ENCODE results near the gene KDM4C. TPM values are rescaled to one million over a fixed set of nuclear protein-coding genes. Genes with fewer than 3 reads are reported as not detected.

Gene KDM4C
- total and polyA plus RNA-seq, 2 of the 13 experiments (the other 11 are each of a cell fraction or from before 2014, with no cell fraction given): 19.4 to 23.6 TPM

DNA sequence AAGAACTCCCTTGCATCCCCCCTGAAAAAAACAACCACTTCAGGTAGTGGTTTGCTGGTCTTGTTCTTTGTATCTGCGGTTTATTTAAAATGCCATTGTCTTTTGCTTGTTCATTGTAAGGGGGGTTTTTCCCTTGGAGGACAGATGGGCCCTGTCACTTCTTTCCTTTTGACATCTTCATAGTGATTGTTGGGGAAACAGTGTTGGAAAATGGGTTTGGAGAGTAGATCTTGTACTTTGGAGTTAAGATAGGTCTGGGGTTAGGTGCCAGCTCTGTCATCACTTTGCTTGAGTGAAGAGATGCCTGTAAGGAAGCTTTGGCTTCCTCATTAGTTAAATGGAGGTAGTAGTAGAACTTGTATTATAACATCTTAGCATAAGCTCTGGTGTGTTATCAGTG lies 112.4 kb downstream of the KDM4C start:
- TF ChIP-seq ISX (CRISPR knock-in tag; conservative IDR thresholded peaks at IDR 0.05): no peak
- no peak for TF ChIP-seq ARNTL (CRISPR knock-in tag; IDR thresholded peaks at IDR 0.05)
- no peak for TF ChIP-seq ZNF747 (CRISPR knock-in tag; IDR thresholded peaks at IDR 0.05; ENCODE audit: borderline replicate concordance)
- no peak for TF ChIP-seq FOXP4 (CRISPR knock-in tag; IDR thresholded peaks at IDR 0.05)
- TF ChIP-seq ZBTB3 (CRISPR knock-in tag; IDR thresholded peaks at IDR 0.05; ENCODE audit: borderline replicate concordance, low read depth): no peak
- no peak for TF ChIP-seq ZSCAN31 (CRISPR knock-in tag; IDR thresholded peaks at IDR 0.05; ENCODE audit: low read depth)
- no peak for TF ChIP-seq ZSCAN29 (CRISPR knock-in tag; conservative IDR thresholded peaks at IDR 0.05)
- TF ChIP-seq ZNF343 (CRISPR knock-in tag; IDR thresholded peaks at IDR 0.05): no peak
- TF ChIP-seq NKX3-1 (CRISPR knock-in tag; IDR thresholded peaks at IDR 0.05): no peak
- H3K9me3 ChIP-seq (ENCODE audit: low read length): no peaks in the 10 kb centered on the region
- no peak overlapping the region for H2AFZ ChIP-seq (ENCODE audit: low read length)
- ATAC-seq (no peak), FAIRE-seq (no peak), DNase-seq (ENCODE audit: low spot score) (no peak)
- no peaks in the 10 kb centered on the region for H4K20me1 ChIP-seq (ENCODE audit: insufficient read depth, low read length)
- POLR2A ChIA-PET: interaction anchor here (0.7 kb wide), 1 partner anchor 89 kb away, joined by 3 read pairs; no protein-coding TSS in a partner anchor
- H3K36me3 ChIP-seq (replicated peaks in 1 of 2; ENCODE audit: control insufficient read depth in 1 of 2, insufficient read depth in 2 of 2, low read length in 2 of 2): no peaks in the 10 kb centered on the region
- WGBS (ENCODE audit: low lambda C conversion rate): 100% methylated on average over 1 of the region's 1 CpG
- H3K4me2 ChIP-seq (ENCODE audit: low read depth, low read length): no peak overlapping the region
- in situ Hi-C loops (cut with HindIII; ENCODE audit: extremely low pct_ligation_motif_present, low pct_unique_long_range_greater_than_20kb): no loop called here
- no peak overlapping the region for H3K4me3 ChIP-seq (replicated peaks in 1 of 3; ENCODE audit: insufficient read depth in 1 of 3, low read depth in 2 of 3, low read length in 3 of 3)
- peaks cover 51% of the 10 kb centered on the region for H3K4me1 ChIP-seq (ENCODE audit: insufficient read depth, low read length)
- no TSS peak for BruUV-seq (replicated peaks)
- H3K27me3 ChIP-seq (ENCODE audit: control insufficient read depth in 1 of 2, insufficient read depth in 2 of 2, low read length in 2 of 2): no peaks in the 10 kb centered on the region
- CTCF ChIA-PET (ENCODE audit: low intra/inter-chr PET ratio, low total read pairs): no interaction called here
- H3K27ac ChIP-seq (ENCODE audit: extremely low read length, insufficient read depth, low read length): no peak overlapping the region
- intact Hi-C loops (cut with micrococcal nuclease; ENCODE audit: unreplicated experiment): no loop called here
- peaks cover 4% of the 10 kb centered on the region for H3K79me2 ChIP-seq (ENCODE audit: insufficient read depth, low read length)
- no peak overlapping the region for H3K9ac ChIP-seq (ENCODE audit: insufficient read depth, low read depth, low read length)
